Measurements from ENCODE around the gene PTPRD. TPM values are rescaled to one million over a fixed set of nuclear protein-coding genes. Genes with fewer than 3 reads are reported as not detected.

The PTPRD gene
- total and polyA plus RNA-seq, 2 of the 4 experiments (the other 2 are of a cell fraction): 0.07 to 0.18 TPM

GRCh38 chr9:8872802-8873201 is 1740.0 kb downstream of the PTPRD start:
- Histone ChIP-seq H3K56ac (ENCODE audit: extremely low read depth, insufficient read depth, low read length) (no peak overlapping the region), H3K27me3 (ENCODE audit: control insufficient read depth, insufficient read depth, low read length) (no peaks in the 10 kb centered on the region), H3K9ac (ENCODE audit: low read depth, low read length) (no peak overlapping the region), H4K91ac (ENCODE audit: insufficient read depth, low read depth, low read length) (no peak overlapping the region), H3K79me1 (ENCODE audit: low read depth in 1 of 2, low read length in 2 of 2) (no peaks in the 10 kb centered on the region), H3K4me3 (ENCODE audit: insufficient read depth, low read depth, low read length) (no peak overlapping the region), H3K9me3 (ENCODE audit: control insufficient read depth, insufficient read depth, low read length) (no peaks in the 10 kb centered on the region; the same call in 1 of the 2 replicates), H2BK15ac (ENCODE audit: low read depth, low read length) (no peak overlapping the region), H3K4me2 (ENCODE audit: low read depth, low read length) (no peak overlapping the region), H2AK9ac (replicated peaks; ENCODE audit: low read depth, low read length, poor library complexity) (no peak overlapping the region), H3K4me1 (ENCODE audit: control insufficient read depth, insufficient read depth, low read length) (no peaks in the 10 kb centered on the region), H3K36me3 (ENCODE audit: control insufficient read depth, insufficient read depth, low read length) (no peaks in the 10 kb centered on the region), H2AK5ac (ENCODE audit: low read depth, low read length) (no peak overlapping the region), H2BK20ac (ENCODE audit: low read depth, low read length) (no peak overlapping the region), H4K8ac (ENCODE audit: low read depth in 2 of 2, low read length in 2 of 2) (no peak overlapping the region), H3K4ac (ENCODE audit: low read depth, low read length) (no peak overlapping the region), H2BK120ac (ENCODE audit: low read depth, low read length) (no peak overlapping the region), H3K18ac (ENCODE audit: low read depth, low read length) (no peak overlapping the region), H3K9me1 (ENCODE audit: insufficient read depth, low read length) (no peaks in the 10 kb centered on the region), H4K20me1 (ENCODE audit: insufficient read depth, low read length) (no peaks in the 10 kb centered on the region), H3K14ac (replicated peaks; ENCODE audit: low read depth, low read length) (no peak overlapping the region), H3K23ac (ENCODE audit: low read depth, low read length) (no peak overlapping the region), H2AFZ (replicated peaks; ENCODE audit: low read length, poor library complexity) (no peak overlapping the region), H4K5ac (ENCODE audit: low read depth, low read length) (no peak overlapping the region), H2BK5ac (ENCODE audit: low read depth, low read length, poor library complexity, severe bottlenecking) (no peak overlapping the region), H3K27ac (ENCODE audit: insufficient read depth, low read length) (no peak overlapping the region)
- dilution Hi-C loops (cut with HindIII; ENCODE audit: low sequenced_read_pairs, unreplicated experiment): no loop called here
- ATAC-seq (ENCODE audit: low read depth) (no peak), DNase-seq (no peak)
- ChIA-PET CTCF (no interaction called here), POLR2A (ENCODE audit: unreplicated experiment) (no interaction called here)
- intact Hi-C loops (cut with micrococcal nuclease): no loop called here
- in situ Hi-C loops (cut with MboI; ENCODE audit: low sequenced_read_pairs): no loop called here
- WGBS, 2 experiments (ENCODE audit: extremely low coverage in 2 of 2, insufficient read length in 1 of 2): no CpG with 5 or more reads among the region's 3 CpGs
- TF ChIP-seq MXI1 (IDR thresholded peaks at IDR 0.05; ENCODE audit: borderline replicate concordance, low read depth, low read length) (no peak), ELK1 (IDR thresholded peaks at IDR 0.05; ENCODE audit: borderline replicate concordance, low read depth, low read length) (no peak), USF2 (IDR thresholded peaks at IDR 0.05; ENCODE audit: low read depth, low read length) (no peak), FOS (IDR thresholded peaks at IDR 0.05; ENCODE audit: low read depth, low read length) (no peak), RAD21 (IDR thresholded peaks at IDR 0.05; ENCODE audit: low read length) (no peak), CTCF (conservative IDR thresholded peaks at IDR 0.05; ENCODE audit: low read depth, low read length) (no peak), MAZ (IDR thresholded peaks at IDR 0.05; ENCODE audit: borderline replicate concordance, low read depth, low read length) (no peak), RCOR1 (IDR thresholded peaks at IDR 0.05; ENCODE audit: insufficient replicate concordance, low read length) (no peak), BHLHE40 (IDR thresholded peaks at IDR 0.05; ENCODE audit: low read depth, low read length) (no peak), CHD1 (IDR thresholded peaks at IDR 0.05; ENCODE audit: low read depth, low read length) (no peak), NFE2L2 (IDR thresholded peaks at IDR 0.05; ENCODE audit: low read depth, low read length) (no peak), CEBPB (IDR thresholded peaks at IDR 0.05; ENCODE audit: low read depth, low read length) (no peak), POLR2A (IDR thresholded peaks at IDR 0.05; ENCODE audit: low read depth, low read length) (no peak), MAFK (IDR thresholded peaks at IDR 0.05; ENCODE audit: low read depth, low read length) (no peak), RFX5 (IDR thresholded peaks at IDR 0.05; ENCODE audit: low read depth, low read length) (no peak), SMC3 (IDR thresholded peaks at IDR 0.05; ENCODE audit: low read depth, low read length) (no peak)
- BruUV-seq (replicated peaks): no TSS peak
